H1 (cell line): ENCODE results near the gene ALK. TPM values are rescaled to one million over a fixed set of nuclear protein-coding genes. Genes with fewer than 3 reads are reported as not detected.

Experiments
- GABPA ChIP-seq: IDR thresholded peaks from 2 replicates; pipeline ENCODE4 v1.6.1; 2011; ENCODE audit warnings: mild to moderate bottlenecking, low read length, moderate library complexity, borderline replicate concordance; ENCODE audit not compliant: insufficient read depth
- HDAC2 ChIP-seq, 2 experiments: fragments of 300-600 bp in 1 of 2; sonication (generic) in 1 of 2; IDR thresholded peaks; 2 replicates each; pipeline ENCODE4 v1.6.1; 2011 to 2012; ENCODE audit warnings: low read depth in 2 of 2, low read length in 2 of 2, mild to moderate bottlenecking in 2 of 2, moderate library complexity in 2 of 2, borderline replicate concordance in 1 of 2, inconsistent platforms in 1 of 2
- polyA plus RNA-seq, 7 experiments: library from polyadenylated mRNA; depleted of rRNA in 3 of 7; stranded (reverse) in 5 of 7; unstranded in 2 of 7; fragments of >200 nt in 5 of 7; fragments of 200-250 nt in 2 of 7; gene quantifications; 1 replicate in 5 of 7; 2 replicates in 1 of 7; 4 replicates in 1 of 7; pipeline versions ENCODE4 v1.2.1 to v1.2.3, GENCODE V29; 2011 to 2013; ENCODE audit warnings: missing spikeins in 2 of 7, mixed read lengths in 2 of 7
- total RNA-seq: library from RNA; stranded (reverse); fragmentation: NEBNext Ultra II Directional; extraction: Animal tissue kit (Norgen Biotek cat#: 25700); gene quantifications from 2 replicates; pipeline ENCODE4 v1.2.1, GENCODE V29; 2021

Gene ALK
- total and polyA plus RNA-seq, 2 of the 8 experiments (the other 6 are each of a cell fraction or from before 2014, with no cell fraction given), result 0.02 to 0.09 TPM

DNA sequence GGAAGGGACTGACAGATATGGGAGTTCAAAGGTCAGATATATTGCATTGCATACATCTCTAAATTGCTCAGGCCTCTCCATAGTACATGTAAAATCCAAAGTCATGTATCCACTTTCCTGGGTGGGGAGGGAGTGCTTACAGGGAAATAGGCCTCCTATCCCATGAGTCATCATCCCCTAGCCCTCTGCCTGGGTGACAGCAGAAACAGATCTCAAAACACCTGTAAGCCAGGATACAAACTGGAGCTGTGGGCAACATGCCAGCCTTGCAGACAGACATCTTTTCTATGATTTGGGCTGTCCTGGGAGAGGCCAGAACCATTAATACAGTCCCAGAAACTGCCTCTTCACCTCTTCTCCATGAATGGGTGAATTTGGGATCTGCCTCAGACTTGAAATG lies 4.8 kb downstream of the ALK start (continued):
- TF ChIP-seq GABPA (no peak), HDAC2 (IDR thresholded peaks at IDR 0.05; ENCODE audit: borderline replicate concordance in 1 of 2, low read depth in 2 of 2, low read length in 2 of 2) (no peak)
